GM23248 (cell line): ENCODE data around the gene DDX10. TPM values are rescaled to one million over a fixed set of nuclear protein-coding genes. Genes with fewer than 3 reads are reported as not detected.
"Not testable (repeated sequence)": the region's sequence is repeated elsewhere in the genome, so short reads cannot be mapped to it uniquely, and the experiment has no call there.

Experiments used
- DNase-seq: peaks from one replicate; pipeline ENCODE4 v3.0.0-alpha.2; 2015
- H2AFZ ChIP-seq: fragments of 200-600 bp; sonication (generic); 2 replicates; pipeline ENCODE4 v1.6.1; 2016; ENCODE audit warnings: antibody characterized with exemption
- H3F3A ChIP-seq: fragments of 200-600 bp; sonication (generic); 2 replicates; pipeline ENCODE4 v1.6.1; 2016; ENCODE audit warnings: mild to moderate bottlenecking, antibody characterized with exemption, mixed run types; ENCODE audit not compliant: insufficient read depth
- H3K27ac ChIP-seq: fragments of 200-600 bp; sonication (generic); 2 replicates; pipeline ENCODE4 v1.5.1; 2016; ENCODE audit warnings: mild to moderate bottlenecking
- H3K27me3 ChIP-seq: fragments of 200-600 bp; sonication (generic); replicated peaks from 2 replicates; pipeline ENCODE4 v1.6.1; 2016; ENCODE audit warnings: mild to moderate bottlenecking; ENCODE audit not compliant: insufficient read depth
- H3K36me3 ChIP-seq: fragments of 200-600 bp; sonication (generic); 2 replicates; pipeline ENCODE4 v1.6.1; 2016; ENCODE audit warnings: low read depth, mild to moderate bottlenecking
- H3K4me1 ChIP-seq: fragments of 200-600 bp; sonication (generic); 2 replicates; pipeline ENCODE4 v1.6.1; 2016; ENCODE audit warnings: mild to moderate bottlenecking; ENCODE audit not compliant: insufficient read depth
- H3K4me2 ChIP-seq: fragments of 200-600 bp; sonication (generic); one replicate; pipeline ENCODE4 v1.6.1; 2016; ENCODE audit warnings: mild to moderate bottlenecking; ENCODE audit not compliant: unreplicated experiment
- H3K4me3 ChIP-seq: fragments of 200-600 bp; sonication (generic); 2 replicates; pipeline ENCODE4 v1.5.1; 2016; ENCODE audit warnings: mild to moderate bottlenecking
- H3K79me2 ChIP-seq: fragments of 200-600 bp; sonication (generic); 2 replicates; pipeline ENCODE4 v1.6.1; 2016; ENCODE audit warnings: mild to moderate bottlenecking; ENCODE audit not compliant: insufficient read depth
- H3K9ac ChIP-seq: fragments of 200-600 bp; sonication (generic); 2 replicates; pipeline ENCODE4 v1.6.1; 2016; ENCODE audit warnings: mild to moderate bottlenecking
- H3K9me2 ChIP-seq: fragments of 200-600 bp; sonication (generic); 2 replicates; pipeline ENCODE4 v1.6.1; 2016; ENCODE audit warnings: mixed run types, mild to moderate bottlenecking, moderate library complexity; ENCODE audit not compliant: insufficient read depth
- H3K9me3 ChIP-seq: fragments of 200-600 bp; sonication (generic); one replicate; pipeline ENCODE4 v1.6.1; 2017; ENCODE audit warnings: low read depth
- H4K20me1 ChIP-seq: fragments of 200-600 bp; sonication (generic); 2 replicates; pipeline ENCODE4 v1.6.0; 2016; ENCODE audit not compliant: insufficient read depth
- EZH2 ChIP-seq: fragments of 200-600 bp; sonication (generic); IDR thresholded peaks from 2 replicates; pipeline ENCODE4 v1.6.1; 2018; ENCODE audit warnings: antibody characterized with exemption, mild to moderate bottlenecking; ENCODE audit not compliant: insufficient read depth, poor library complexity, severe bottlenecking
- EZH2phosphoT487 ChIP-seq: fragments of 200-600 bp; sonication (generic); IDR thresholded peaks from 2 replicates; pipeline ENCODE4 v1.6.1; 2018; ENCODE audit warnings: antibody characterized with exemption, moderate library complexity, mild to moderate bottlenecking, low read depth; ENCODE audit not compliant: insufficient read depth
- WGBS, 2 experiments: methylation state at CpG; one replicate each; pipeline ENCODE4 v1.1.6; 2015 to 2017; ENCODE audit warnings: low lambda C conversion rate in 2 of 2, low coverage in 1 of 2; ENCODE audit errors: missing lambda C conversion rate in 2 of 2; 5-methylcytosine and 5-hydroxymethylcytosine counted together
- in situ Hi-C: fragments of 300-500 bp; cut with MboI; formaldehyde crosslinking; loops from 2 replicates; pipeline ENCODE4 v1.15.0; 2020
- polyA plus RNA-seq: library from polyadenylated mRNA; unstranded; fragments of >200 nt; fragmentation: Nextera tagmentation; extraction: Ambion mirVana; gene quantifications from 2 replicates; pipeline ENCODE4 v1.2.1, GENCODE V29; 2016
- total RNA-seq: library from RNA; depleted of rRNA; stranded (reverse); fragments of >200 nt; shearing (Covaris generic); gene quantifications from 2 replicates; pipeline ENCODE4 v1.2.3, GENCODE V29; 2014

Gene DDX10
- total and polyA plus RNA-seq, 2 experiments from 2014 or later, result 23.6 to 31.2 TPM

- Histone ChIP-seq H3K9me3 (no peaks in the 10 kb centered on the region), H3K4me2 (no peak overlapping the region), H3K36me3 (no peaks in the 10 kb centered on the region), H3K27me3 (no peaks in the 10 kb centered on the region), H3K9me2 (no peaks in the 10 kb centered on the region), H4K20me1 (no peaks in the 10 kb centered on the region), H3K4me3 (no peak overlapping the region), H3K27ac (no peak overlapping the region), H3K79me2 (no peaks in the 10 kb centered on the region), H3F3A (no peaks in the 10 kb centered on the region), H3K4me1 (no peaks in the 10 kb centered on the region), H3K9ac (no peak overlapping the region), H2AFZ (no peak overlapping the region)
- no peak for DNase-seq
- 53 to 67% methylated on average over 2 of the region's 2 CpGs for WGBS, 2 experiments
- TF ChIP-seq EZH2phosphoT487 (no peak), EZH2 (no peak)
- in situ Hi-C loops, result loop anchor here (25.0 kb wide), 1 partner anchor 299 kb away; no protein-coding TSS in a partner anchor
Observed at GRCh38 chr11:108636222-108636621, 28.6 kb upstream of the DDX10 start.

DNA sequence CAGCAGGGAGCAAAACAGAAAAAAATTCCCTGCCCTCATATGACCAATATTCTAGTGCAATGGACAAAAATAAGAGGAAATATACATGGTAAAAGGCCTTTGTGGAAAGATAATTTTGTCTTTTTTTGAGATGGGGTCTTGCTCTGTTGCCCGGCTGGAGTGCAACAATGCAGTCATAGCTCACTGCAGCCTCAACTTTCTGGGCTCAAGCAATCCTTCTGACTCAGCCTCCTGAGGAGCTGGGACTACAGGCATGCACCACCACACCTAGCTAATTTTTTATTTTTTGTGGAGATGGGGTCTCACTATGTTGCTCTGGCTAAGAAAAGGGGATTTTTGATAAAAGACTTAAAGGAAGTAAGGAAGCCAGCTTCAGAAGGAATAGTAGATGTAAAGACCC is 25.7 kb upstream of the DDX10 start:
- in situ Hi-C loops, result loop anchor here (25.0 kb wide), 1 partner anchor 302 kb away; no protein-coding TSS in a partner anchor

GRCh38 chr11:108641752-108642151 is 23.1 kb upstream of the DDX10 start:
- not testable (repeated sequence) for H3K9ac ChIP-seq, H3K9me2 ChIP-seq, H3F3A ChIP-seq, H3K79me2 ChIP-seq, H2AFZ ChIP-seq, H3K4me1 ChIP-seq, DNase-seq, H3K4me3 ChIP-seq, H3K9me3 ChIP-seq, H3K27me3 ChIP-seq, H3K27ac ChIP-seq, H3K4me2 ChIP-seq, H4K20me1 ChIP-seq, H3K36me3 ChIP-seq
- 81 to 94% methylated on average over 1 of the region's 1 CpG for WGBS, 2 experiments
- in situ Hi-C loops, result loop anchor here (25.0 kb wide), 1 partner anchor 304 kb away; no protein-coding TSS in a partner anchor

More for the DNA sequence above, 25.7 kb upstream of the DDX10 start:
- Histone ChIP-seq H2AFZ (no peak overlapping the region), H3K9me2 (no peaks in the 10 kb centered on the region), H3K4me3 (no peak overlapping the region), H4K20me1 (no peaks in the 10 kb centered on the region), H3F3A (no peaks in the 10 kb centered on the region), H3K27me3 (no peaks in the 10 kb centered on the region), H3K9me3 (no peaks in the 10 kb centered on the region), H3K4me2 (no peak overlapping the region), H3K4me1 (no peaks in the 10 kb centered on the region), H3K27ac (no peak overlapping the region), H3K9ac (no peak overlapping the region), H3K36me3 (no peaks in the 10 kb centered on the region), H3K79me2 (no peaks in the 10 kb centered on the region)
- TF ChIP-seq EZH2phosphoT487 (no peak), EZH2 (no peak)
- 77 to 94% methylated on average over 1 of the region's 1 CpG for WGBS, 2 experiments
- no peak for DNase-seq

- no peak overlapping the region for H2AFZ ChIP-seq
- TF ChIP-seq EZH2 (no peak), EZH2phosphoT487 (no peak)
- no peaks in the 10 kb centered on the region for H3K9me3 ChIP-seq
- no peak overlapping the region for H3K9ac ChIP-seq
- in situ Hi-C loops, result loop anchor here (25.0 kb wide), 1 partner anchor 307 kb away; no protein-coding TSS in a partner anchor
- no peaks in the 10 kb centered on the region for H3K79me2 ChIP-seq
- no peaks in the 10 kb centered on the region for H3K9me2 ChIP-seq
- no peaks in the 10 kb centered on the region for H3K27me3 ChIP-seq
- no peaks in the 10 kb centered on the region for H3F3A ChIP-seq
- H3K36me3 ChIP-seq, result no peaks in the 10 kb centered on the region
- no peaks in the 10 kb centered on the region for H4K20me1 ChIP-seq
- no peak overlapping the region for H3K27ac ChIP-seq
- WGBS, 2 experiments, result 63 to 67% methylated on average over 1 of the region's 1 CpG
- no peak for DNase-seq
- no peak overlapping the region for H3K4me3 ChIP-seq
- no peak overlapping the region for H3K4me2 ChIP-seq
- peaks cover 9% of the 10 kb centered on the region; the same call in 1 of the 2 replicates for H3K4me1 ChIP-seq
Observed at GRCh38 chr11:108643974-108644373, 20.9 kb upstream of the DDX10 start.

DNA sequence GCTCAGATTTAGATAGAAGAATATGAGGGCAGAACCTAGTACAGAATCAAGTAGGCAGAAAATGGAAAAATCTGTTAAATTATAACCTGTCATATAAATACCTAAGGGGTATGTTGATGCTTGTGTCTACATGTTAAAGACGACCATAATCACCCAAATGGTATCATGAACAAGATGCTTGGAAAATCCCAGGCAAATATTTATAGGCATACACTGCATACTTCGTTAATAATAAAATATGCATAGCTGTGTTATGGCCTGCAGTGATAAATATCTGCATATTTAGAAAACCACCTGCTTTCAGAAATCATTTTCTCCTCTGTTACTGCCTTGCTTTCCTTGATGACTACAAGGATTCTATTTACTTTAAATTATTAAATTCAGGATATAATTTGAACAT is 18.9 kb upstream of the DDX10 start:
- H3K9ac ChIP-seq, result no peak overlapping the region
- no peaks in the 10 kb centered on the region for H3K79me2 ChIP-seq
- H4K20me1 ChIP-seq, result no peaks in the 10 kb centered on the region
- no peak overlapping the region for H2AFZ ChIP-seq
- in situ Hi-C loops, result loop anchor here (25.0 kb wide), 1 partner anchor 309 kb away; no protein-coding TSS in a partner anchor
- no peaks in the 10 kb centered on the region for H3K36me3 ChIP-seq
- H3K4me2 ChIP-seq, result no peak overlapping the region
- H3K9me2 ChIP-seq, result no peaks in the 10 kb centered on the region
- no peaks in the 10 kb centered on the region for H3F3A ChIP-seq
- TF ChIP-seq EZH2 (no peak), EZH2phosphoT487 (no peak)
- peaks cover 9% of the 10 kb centered on the region; the same call in 1 of the 2 replicates for H3K4me1 ChIP-seq
- DNase-seq, result no peak
- no peak overlapping the region for H3K27ac ChIP-seq
- WGBS, 2 experiments, result 51 to 53% methylated on average over 2 of the region's 2 CpGs
- H3K27me3 ChIP-seq, result no peaks in the 10 kb centered on the region
- H3K9me3 ChIP-seq, result no peaks in the 10 kb centered on the region
- H3K4me3 ChIP-seq, result no peak overlapping the region
